NCI-H2227 treated with DMSO at 0.1 percent for 48 hours (cell line): ENCODE data around the gene AGPAT3.
"Not testable (repeated sequence)": the region's sequence is repeated elsewhere in the genome, so short reads cannot be mapped to it uniquely, and the experiment has no call there.

Source experiments
- DNase-seq: peaks from one replicate; lab custom pipeline; 2025; lab: John Stamatoyannopoulos, UW

Gene AGPAT3

GRCh38 chr21:43864962-43865539 is at the start of gene AGPAT3:
Gene AGPAT3, plus strand, starts transcription at chr21:43865223. Its CDS starts 94,459 bp downstream, at chr21:43959682.
- DNase-seq, result no peak

GRCh38 chr21:43815991-43816390 is 49.0 kb upstream of the AGPAT3 start:
- DNase-seq, result no peak

GRCh38 chr21:43816611-43817071 is 48.4 kb upstream of the AGPAT3 start:
- DNase-seq, result no peak

DNA sequence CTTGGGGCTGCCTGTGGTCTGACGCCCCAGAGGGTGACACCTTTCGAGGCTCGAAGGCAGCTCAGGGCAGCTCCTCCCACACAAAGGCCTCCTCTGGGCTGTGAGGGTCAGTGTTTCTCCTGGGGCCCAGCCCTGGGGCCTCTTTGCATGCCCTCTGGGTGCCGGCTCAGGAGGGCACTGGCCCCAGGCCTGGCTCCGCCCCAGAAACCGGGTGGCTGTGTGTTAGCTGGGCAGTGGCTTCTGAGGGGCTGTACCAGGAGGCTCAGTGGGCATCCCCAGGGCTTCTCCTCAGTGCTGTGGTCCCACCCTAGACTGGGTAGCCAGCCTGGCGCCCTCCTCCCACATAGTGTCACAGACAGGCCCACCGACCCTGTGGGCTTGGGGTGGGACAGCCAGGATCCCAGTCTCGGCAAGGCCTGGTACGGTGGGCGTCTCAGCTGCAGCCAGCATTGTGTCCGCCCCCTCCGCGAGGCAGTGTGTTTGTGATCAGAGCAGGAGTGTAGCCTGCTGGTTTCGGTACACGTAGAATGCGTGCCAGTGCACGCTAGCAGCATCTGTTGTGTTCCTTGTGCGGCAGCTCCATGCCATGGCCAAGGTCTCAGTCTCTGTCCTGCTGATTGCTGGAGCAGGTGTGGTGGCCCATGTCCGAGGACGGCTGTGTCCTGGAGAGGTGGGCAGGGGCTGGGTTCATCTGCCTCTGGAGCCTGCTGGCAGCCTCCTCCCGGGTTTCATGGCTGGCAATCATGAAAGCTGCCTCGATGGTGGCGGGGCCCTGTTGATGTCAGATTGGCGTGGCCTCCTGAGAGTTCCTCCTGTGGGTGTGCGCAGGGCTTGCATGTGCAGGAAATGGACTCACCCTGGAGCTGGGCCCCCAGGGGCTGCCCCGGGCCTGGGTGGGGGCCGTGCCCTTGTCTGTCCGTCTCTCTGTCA is 47.6 kb upstream of the AGPAT3 start:
- no peak for DNase-seq

DNA sequence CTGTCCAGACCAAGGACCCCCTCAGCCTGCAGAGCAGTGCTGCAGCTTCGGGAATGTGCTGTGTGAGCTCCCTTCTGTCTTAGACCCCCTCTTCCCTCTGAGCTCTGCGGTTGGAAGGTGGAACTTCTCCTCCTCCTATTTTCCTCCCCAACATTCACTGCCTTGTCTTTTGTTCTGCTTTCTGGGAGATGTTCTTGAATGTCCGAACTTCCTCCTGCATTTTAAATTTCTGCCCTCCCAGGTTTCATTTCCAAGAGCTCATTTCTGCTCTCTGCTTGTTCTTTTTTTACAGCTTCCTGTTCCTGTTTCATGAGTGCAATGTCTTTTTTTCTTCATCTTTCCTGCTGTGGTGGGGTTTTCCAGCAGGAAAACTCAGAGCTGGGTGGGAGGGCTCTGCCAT is 46.3 kb upstream of the AGPAT3 start:
- no peak for DNase-seq

- no peak for DNase-seq
Measured at GRCh38 chr21:43819511-43820405, 45.3 kb upstream of the AGPAT3 start.

GRCh38 chr21:43820466-43820865 is 44.6 kb upstream of the AGPAT3 start:
- DNase-seq, result no peak

- DNase-seq, result not testable (repeated sequence)
Measured at GRCh38 chr21:43822166-43822565, 42.9 kb upstream of the AGPAT3 start.

DNA sequence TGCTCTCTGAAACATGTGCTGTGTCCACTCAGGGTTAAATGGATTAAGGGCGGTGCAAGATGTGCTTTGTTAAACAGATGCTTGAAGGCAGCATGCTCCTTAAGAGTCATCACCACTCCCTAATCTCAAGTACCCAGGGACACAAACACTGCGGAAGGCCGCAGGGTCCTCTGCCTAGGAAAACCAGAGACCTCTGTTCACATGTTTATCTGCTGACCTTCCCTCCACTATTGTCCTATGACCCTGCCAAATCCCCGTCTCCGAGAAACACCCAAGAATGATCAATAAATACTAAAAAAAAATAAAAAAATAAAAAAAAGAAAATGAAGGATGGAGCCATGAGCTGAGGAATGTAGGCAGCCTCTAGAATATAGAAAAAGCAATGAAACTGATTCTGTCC is 42.3 kb upstream of the AGPAT3 start:
- DNase-seq, result not testable (repeated sequence)

- no peak for DNase-seq
Measured at GRCh38 chr21:43824333-43825241, 40.4 kb upstream of the AGPAT3 start.

DNA sequence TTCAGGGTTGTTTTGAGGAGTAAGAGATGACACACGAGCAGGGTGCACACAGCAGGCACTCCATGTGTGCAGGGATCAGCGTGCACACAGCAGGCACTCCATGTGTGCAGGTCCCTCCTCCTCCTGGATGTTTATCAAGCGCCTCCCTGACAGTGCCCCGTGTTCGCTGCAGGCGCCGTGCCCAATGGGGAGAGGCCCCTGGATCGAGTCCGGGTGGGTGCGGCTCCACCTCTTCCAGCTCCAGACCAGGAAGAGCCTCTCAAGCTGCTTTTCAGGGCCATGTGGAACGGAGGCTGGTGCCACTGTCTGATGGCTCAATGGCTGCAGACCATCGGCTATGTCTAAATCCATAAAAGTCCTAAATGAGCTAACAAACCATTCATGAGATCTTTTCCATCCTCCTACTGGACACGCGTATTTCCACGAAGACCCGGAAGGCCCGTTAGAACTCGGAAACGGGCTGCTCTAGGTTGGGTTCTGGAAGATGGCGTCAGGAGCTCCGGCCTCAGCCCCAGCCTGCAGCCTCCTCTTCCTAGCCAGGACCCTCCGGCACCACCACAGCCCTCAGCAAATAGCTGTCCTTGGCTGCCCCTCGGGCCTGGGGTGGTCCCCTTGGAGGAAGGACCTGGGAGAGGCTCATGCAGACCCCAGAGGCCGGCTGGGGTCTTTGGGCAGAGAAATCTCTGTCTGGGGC is 39.6 kb upstream of the AGPAT3 start:
- DNase-seq, result no peak

DNA sequence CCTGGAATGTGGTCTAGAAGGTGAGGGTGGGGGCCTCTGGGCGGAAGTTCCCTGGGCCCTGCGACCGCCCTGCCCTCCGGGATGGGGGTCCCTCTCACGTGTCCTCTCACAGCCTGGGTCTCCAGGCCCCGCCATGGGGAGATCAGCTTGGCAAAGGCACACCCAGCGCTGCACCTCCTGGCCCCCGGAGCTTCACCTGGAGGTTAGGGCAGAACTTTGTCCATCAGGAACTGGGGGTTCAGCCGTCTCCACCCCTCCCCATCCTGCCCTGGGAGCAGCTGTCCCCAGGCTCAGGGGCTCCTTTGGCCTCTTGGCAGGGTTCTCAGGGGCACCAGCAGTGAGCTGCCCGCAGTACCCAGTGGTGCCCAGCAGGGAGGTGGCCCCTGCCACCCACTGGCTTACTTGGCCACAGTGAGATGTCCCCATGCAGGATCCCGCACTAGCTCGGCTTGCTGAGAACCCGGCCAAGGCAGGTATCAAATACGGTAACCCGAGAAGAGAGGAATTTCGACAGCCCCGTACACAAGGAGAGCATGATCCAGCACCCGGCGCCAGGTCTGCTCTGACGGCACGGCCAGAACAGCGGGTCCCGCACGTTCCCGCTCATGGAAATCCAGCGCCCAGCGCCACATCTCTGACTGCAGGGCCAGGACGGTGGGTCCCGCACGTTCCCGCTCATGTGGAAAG is 38.9 kb upstream of the AGPAT3 start:
- no peak for DNase-seq

GRCh38 chr21:43826623-43826974 is 38.4 kb upstream of the AGPAT3 start:
- no peak for DNase-seq

- no peak for DNase-seq
Measured at GRCh38 chr21:43827015-43827611, 37.9 kb upstream of the AGPAT3 start.

DNA sequence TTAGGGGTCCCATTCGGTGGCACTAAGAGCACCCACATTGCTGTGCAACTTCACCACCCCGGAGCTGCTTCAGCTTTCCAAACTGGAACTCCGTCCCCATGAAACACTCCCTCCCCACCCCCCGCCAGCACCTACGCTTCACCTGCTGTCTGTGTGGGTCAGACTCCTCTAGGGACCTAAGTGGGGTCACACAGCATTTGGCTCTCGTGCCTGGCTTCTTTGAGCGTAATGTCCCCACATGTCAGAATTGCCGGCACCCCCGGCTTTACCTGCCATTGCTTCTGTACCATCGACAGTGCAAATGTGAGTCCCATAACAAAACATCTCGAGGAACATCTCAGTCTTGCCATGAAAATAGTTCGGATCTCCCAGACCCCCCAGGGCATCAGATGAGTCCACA is 35.9 kb upstream of the AGPAT3 start:
- no peak for DNase-seq

GRCh38 chr21:43829575-43830119 is 35.4 kb upstream of the AGPAT3 start:
- no peak for DNase-seq

DNA sequence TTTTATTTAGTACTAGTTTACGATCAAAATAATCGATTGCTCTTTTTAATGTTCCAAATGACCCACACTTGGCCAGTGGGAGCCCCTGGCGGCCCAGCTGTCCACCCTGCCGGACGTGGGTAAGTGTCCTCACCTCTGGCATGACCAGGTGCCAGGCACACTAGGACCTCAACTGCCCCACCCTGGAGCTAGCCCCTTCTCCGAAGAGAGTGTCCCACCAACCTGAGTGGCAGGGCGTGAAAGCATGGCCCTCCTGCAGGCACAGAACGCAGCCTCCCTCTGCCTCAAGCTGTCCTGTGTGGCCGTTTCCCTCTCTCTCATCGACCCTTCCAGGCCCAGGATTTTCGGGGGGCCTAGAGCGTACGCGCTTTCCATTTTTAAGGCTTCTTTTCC is 32.9 kb upstream of the AGPAT3 start:
- no peak for DNase-seq

GRCh38 chr21:43832648-43833047 is 32.4 kb upstream of the AGPAT3 start:
- DNase-seq, result no peak

- no peak for DNase-seq
Measured at GRCh38 chr21:43834146-43834905, 30.7 kb upstream of the AGPAT3 start.
